ENCODE data around the gene GPR162. TPM values are rescaled to one million over a fixed set of nuclear protein-coding genes. Genes with fewer than 3 reads are reported as not detected.
A peak's percentile ranks its signal among the peaks of the same experiment; 100 is the strongest.

Gene GPR162
- total RNA-seq, 1 experiment from 2014 or later: 6.1 TPM

- H3K4me1 ChIP-seq (ENCODE audit: insufficient read depth, low read length): 0 out of 2 replicates have a peak, but pooled peaks cover 3% of the 10 kb centered on the region
- no peaks in the 10 kb centered on the region; the same call in 1 of the 2 replicates for H3K27me3 ChIP-seq (ENCODE audit: insufficient read depth, low read length)
- H4K5ac ChIP-seq (ENCODE audit: insufficient read length, low read depth, low read length): no peak overlapping the region
- no peak overlapping the region for H3K27ac ChIP-seq (ENCODE audit: insufficient read length, low read depth, low read length)
- no peak overlapping the region for H3K4me2 ChIP-seq (ENCODE audit: insufficient read depth, insufficient read length, low read length)
- no peaks in the 10 kb centered on the region for H3K9me3 ChIP-seq (ENCODE audit: control insufficient read depth, low read depth, low read length)
- no peaks in the 10 kb centered on the region for H3K23me2 ChIP-seq (ENCODE audit: insufficient read length, low read depth, low read length, poor library complexity, severe bottlenecking)
- DNase-seq: no peak
- no peak overlapping the region for H2AFZ ChIP-seq (ENCODE audit: low read length)
- no peaks in the 10 kb centered on the region for H4K20me1 ChIP-seq (ENCODE audit: control insufficient read depth, insufficient read depth, insufficient read length)
- no peak overlapping the region for H2BK120ac ChIP-seq (ENCODE audit: low read depth, low read length, poor library complexity, severe bottlenecking)
- H3K18ac ChIP-seq (ENCODE audit: insufficient read length, low read depth, low read length): no peak overlapping the region
- no peaks in the 10 kb centered on the region; a peak in 1 of 7 replicates for H3K36me3 Mint-ChIP-seq (ENCODE audit: insufficient read depth in 1 of 3, low read depth in 3 of 3)
- no peaks in the 10 kb centered on the region for H3K9me3 Mint-ChIP-seq
- no peak overlapping the region for H4K8ac ChIP-seq (replicated peaks; ENCODE audit: insufficient read length, low read depth, low read length)
- H2BK15ac ChIP-seq (ENCODE audit: low read depth, low read length): no peak overlapping the region
- WGBS (ENCODE audit: extremely low coverage, insufficient read length, low lambda C conversion rate): no CpG with 5 or more reads among the region's 13 CpGs
- no peaks in the 10 kb centered on the region for H3K79me2 ChIP-seq (ENCODE audit: insufficient read depth, low read length)
- H3K9ac ChIP-seq (ENCODE audit: extremely low read depth, insufficient read length, low read length): no peak overlapping the region
- H3T11ph ChIP-seq (ENCODE audit: low read length): no peak overlapping the region
- no peak for TF ChIP-seq CTCF (conservative IDR thresholded peaks at IDR 0.05)
- no peaks in the 10 kb centered on the region for H3K79me1 ChIP-seq (ENCODE audit: insufficient read depth, low read depth, low read length, poor library complexity, severe bottlenecking)
- peaks cover 41% of the 10 kb centered on the region for H3K27me3 Mint-ChIP-seq (ENCODE audit: low read depth)
- H2BK20ac ChIP-seq (ENCODE audit: low read depth, low read length, poor library complexity, severe bottlenecking): no peak overlapping the region
- H3K56ac ChIP-seq (ENCODE audit: insufficient read length, low read depth, low read length): no peak overlapping the region
- H3K4me1 Mint-ChIP-seq: peaks cover 20 to 27% of the 10 kb centered on the region in 2 experiments
- H3K23ac ChIP-seq (ENCODE audit: insufficient read length, low read depth, low read length): no peak overlapping the region
- H3K4me3 Mint-ChIP-seq: no peak overlapping the region
- no peak overlapping the region for H2BK12ac ChIP-seq (ENCODE audit: insufficient read length, low read depth, low read length)
- H3K4ac ChIP-seq (ENCODE audit: low read depth, low read length): no peak overlapping the region
- peak overlapping the region in 1 of 3 experiments; percentile 57; a peak in 1 of 7 replicates for H3K27ac Mint-ChIP-seq
- H2BK5ac ChIP-seq (ENCODE audit: insufficient read length, low read length): no peak overlapping the region
- H4K91ac ChIP-seq (ENCODE audit: insufficient read length, low read depth, low read length): no peak overlapping the region
- H2AK5ac ChIP-seq (ENCODE audit: insufficient read length, low read length): no peak overlapping the region
- H3K14ac ChIP-seq (ENCODE audit: insufficient read depth, low read length): no peak overlapping the region
Observed at GRCh38 chr12:6791931-6792520, 29.6 kb upstream of the GPR162 start.
